Mesenchymal stem cell (in vitro differentiated cells and primary cell): ENCODE measurements around the gene NCF2.

Source experiments
- DNase-seq: peaks from one replicate; pipeline ENCODE4 v3.0.0-alpha.2; 2013
- H2AFZ ChIP-seq: one replicate; pipeline ENCODE4 v1.6.1; 2013; ENCODE audit warnings: low read depth, mild to moderate bottlenecking, control low read depth, inconsistent platforms, low read length, moderate library complexity
- H2AK5ac ChIP-seq: 2 replicates; pipeline ENCODE4 v1.6.1; 2013; ENCODE audit warnings: low read length, moderate library complexity, mild to moderate bottlenecking, inconsistent platforms; ENCODE audit not compliant: severe bottlenecking
- H2BK120ac ChIP-seq: one replicate; pipeline ENCODE4 v1.6.1; 2013; ENCODE audit warnings: low read depth, mild to moderate bottlenecking, inconsistent platforms, low read length, moderate library complexity
- H2BK12ac ChIP-seq, 2 experiments: one replicate each; pipeline ENCODE4 v1.6.1; 2013; ENCODE audit warnings: inconsistent platforms in 2 of 2, low read length in 2 of 2, mild to moderate bottlenecking in 2 of 2, moderate library complexity in 2 of 2, control low read depth in 1 of 2
- H2BK15ac ChIP-seq: one replicate; pipeline ENCODE4 v1.6.1; 2013; ENCODE audit warnings: mild to moderate bottlenecking, low read depth, inconsistent platforms; ENCODE audit not compliant: poor library complexity, severe bottlenecking
- H2BK5ac ChIP-seq: 2 replicates; pipeline ENCODE4 v1.6.1; 2013; ENCODE audit warnings: low read depth, mild to moderate bottlenecking, low read length, control low read depth, inconsistent platforms; ENCODE audit not compliant: poor library complexity, severe bottlenecking
- H3K14ac ChIP-seq, 2 experiments: one replicate each; pipeline ENCODE4 v1.6.1; 2013; ENCODE audit warnings: inconsistent platforms in 2 of 2, low read length in 2 of 2, control low read depth in 1 of 2, mild to moderate bottlenecking in 1 of 2, moderate library complexity in 1 of 2
- H3K18ac ChIP-seq, 2 experiments: one replicate each; pipeline ENCODE4 v1.6.1; 2013; ENCODE audit warnings: inconsistent platforms in 2 of 2, low read length in 2 of 2, control low read depth in 1 of 2, low read depth in 1 of 2, mild to moderate bottlenecking in 1 of 2
- H3K23ac ChIP-seq, 2 experiments: one replicate each; pipeline ENCODE4 v1.6.1; 2013; ENCODE audit warnings: inconsistent platforms in 2 of 2, low read length in 2 of 2, mild to moderate bottlenecking in 2 of 2, moderate library complexity in 2 of 2, control low read depth in 1 of 2
- H3K27ac ChIP-seq: 2 replicates; pipeline ENCODE4 v1.5.1; 2013; ENCODE audit warnings: mild to moderate bottlenecking, moderate library complexity, low read length, control low read depth, inconsistent platforms; ENCODE audit not compliant: poor library complexity, severe bottlenecking
- H3K27me3 ChIP-seq, 2 experiments: 2 replicates each; pipeline versions ENCODE4 v1.6.1 to v1.7.0; 2013; ENCODE audit warnings: low read length in 2 of 2, mild to moderate bottlenecking in 2 of 2, moderate library complexity in 2 of 2, control low read depth in 1 of 2, inconsistent platforms in 1 of 2; ENCODE audit not compliant: control insufficient read depth in 1 of 2, insufficient read depth in 1 of 2
- H3K36me3 ChIP-seq, 2 experiments: 2 replicates each; pipeline versions ENCODE4 v1.6.1 to v1.7.0; 2013; ENCODE audit warnings: low read length in 2 of 2, control low read depth in 1 of 2, inconsistent platforms in 1 of 2, low read depth in 1 of 2, mild to moderate bottlenecking in 1 of 2; ENCODE audit not compliant: insufficient read depth in 2 of 2, control insufficient read depth in 1 of 2
- H3K4ac ChIP-seq, 2 experiments: one replicate each; pipeline ENCODE4 v1.6.1; 2013; ENCODE audit warnings: inconsistent platforms in 2 of 2, low read length in 2 of 2, mild to moderate bottlenecking in 2 of 2, moderate library complexity in 2 of 2, control low read depth in 1 of 2, low read depth in 1 of 2
- H3K4me1 ChIP-seq: 2 replicates; pipeline ENCODE4 v1.6.1; 2013; ENCODE audit warnings: low read depth, low read length, control low read depth; ENCODE audit not compliant: control insufficient read depth, insufficient read depth
- H3K4me2 ChIP-seq: 2 replicates; pipeline ENCODE4 v1.6.1; 2013; ENCODE audit warnings: low read length, mild to moderate bottlenecking, inconsistent platforms; ENCODE audit not compliant: poor library complexity, severe bottlenecking
- H3K4me3 ChIP-seq, 2 experiments: 2 replicates each; pipeline versions ENCODE4 v1.5.1 to v1.7.0; 2013; ENCODE audit warnings: low read length in 2 of 2, mild to moderate bottlenecking in 2 of 2, control low read depth in 1 of 2, low read depth in 1 of 2; ENCODE audit not compliant: insufficient read depth in 1 of 2
- H3K79me1 ChIP-seq: replicated peaks from 2 replicates; pipeline ENCODE4 v1.6.1; 2013; ENCODE audit warnings: mild to moderate bottlenecking, control low read depth, low read length, inconsistent platforms; ENCODE audit not compliant: poor library complexity, severe bottlenecking
- H3K9ac ChIP-seq: 2 replicates; pipeline ENCODE4 v1.7.0; 2013; ENCODE audit warnings: mild to moderate bottlenecking, low read length, moderate library complexity
- H3K9me3 ChIP-seq: 2 replicates; pipeline ENCODE4 v1.7.0; 2013; ENCODE audit warnings: mild to moderate bottlenecking, low read length; ENCODE audit not compliant: control insufficient read depth
- H4K8ac ChIP-seq: one replicate; pipeline ENCODE4 v1.6.1; 2013; ENCODE audit warnings: inconsistent platforms, mild to moderate bottlenecking, low read length, moderate library complexity
- H4K91ac ChIP-seq: one replicate; pipeline ENCODE4 v1.6.1; 2013; ENCODE audit warnings: mild to moderate bottlenecking, low read length, inconsistent platforms
- WGBS: methylation state at CpG from one replicate; pipeline ENCODE4 v1.1.7; 2013; ENCODE audit warnings: mixed read lengths; 5-methylcytosine and 5-hydroxymethylcytosine counted together

Gene NCF2

GRCh38 chr1:183506561-183506960 lies 83.7 kb downstream of the NCF2 start:
- Histone ChIP-seq H3K4me3 (no peak overlapping the region), H4K8ac (no peak overlapping the region), H3K18ac (no peak overlapping the region), H3K79me1 (peaks cover 12% of the 10 kb centered on the region), H3K4me2 (no peak overlapping the region), H2BK12ac (no peak overlapping the region), H2BK15ac (no peak overlapping the region), H2AFZ (no peak overlapping the region), H3K4me1 (peaks cover 1% of the 10 kb centered on the region), H3K27me3 (no peaks in the 10 kb centered on the region), H3K9me3 (no peaks in the 10 kb centered on the region), H3K23ac (no peak overlapping the region), H2AK5ac (no peak overlapping the region), H3K4ac (no peak overlapping the region), H3K36me3 (no peaks in the 10 kb centered on the region), H2BK120ac (no peak overlapping the region), H3K14ac (no peak overlapping the region), H4K91ac (no peak overlapping the region), H3K27ac (no peak overlapping the region), H3K9ac (no peak overlapping the region), H2BK5ac (no peak overlapping the region)
- WGBS = 98% methylated on average over 4 of the region's 4 CpGs
- no peak for DNase-seq
